Chondrocyte (in vitro differentiated cells): Measurements from ENCODE around the gene MTHFS. TPM values are rescaled to one million over a fixed set of nuclear protein-coding genes. Genes with fewer than 3 reads are reported as not detected.
"Not testable (repeated sequence)": the region's sequence is repeated elsewhere in the genome, so short reads cannot be mapped to it uniquely, and the experiment has no call there.

Experiments used
- DNase-seq: peaks from one replicate; pipeline ENCODE4 v3.0.0; 2021; ENCODE audit warnings: mixed read lengths, low spot score
- H3K27ac Mint-ChIP-seq: one replicate; pipeline ENCODE4 v1.8.0; 2021; ENCODE audit warnings: mild to moderate bottlenecking, moderate library complexity, mixed read lengths; ENCODE audit not compliant: unreplicated experiment
- H3K27me3 Mint-ChIP-seq: 2 replicates; pipeline ENCODE4 v1.8.0; 2021; ENCODE audit warnings: low read depth, mixed read lengths
- H3K36me3 Mint-ChIP-seq: 2 replicates; pipeline ENCODE4 v1.8.0; 2021; ENCODE audit warnings: low read depth, mixed read lengths
- H3K4me1 Mint-ChIP-seq: 2 replicates; pipeline ENCODE4 v1.8.0; 2021; ENCODE audit warnings: low read depth, mild to moderate bottlenecking, mixed read lengths
- H3K4me3 Mint-ChIP-seq: one replicate; pipeline ENCODE4 v1.8.0; 2021; ENCODE audit warnings: mild to moderate bottlenecking, moderate library complexity, mixed read lengths; ENCODE audit not compliant: unreplicated experiment
- H3K9me3 Mint-ChIP-seq: 2 replicates; pipeline ENCODE4 v1.8.0; 2021; ENCODE audit warnings: low read depth, mixed read lengths
- total RNA-seq: library from RNA; stranded (reverse); gene quantifications from 3 replicates; pipeline ENCODE4 v1.2.1, GENCODE V29; 2021
- TF ChIP-seq, protein P1 (sequence below): fragments of 200-600 bp; sonication (generic); IDR thresholded peaks from 2 replicates; pipeline ENCODE4 v1.5.0; 2021; ENCODE audit warnings: antibody characterized with exemption, mild to moderate bottlenecking, moderate library complexity

The MTHFS gene
- total RNA-seq, 1 donor from 2014 or later, result 12.9 TPM

DNA sequence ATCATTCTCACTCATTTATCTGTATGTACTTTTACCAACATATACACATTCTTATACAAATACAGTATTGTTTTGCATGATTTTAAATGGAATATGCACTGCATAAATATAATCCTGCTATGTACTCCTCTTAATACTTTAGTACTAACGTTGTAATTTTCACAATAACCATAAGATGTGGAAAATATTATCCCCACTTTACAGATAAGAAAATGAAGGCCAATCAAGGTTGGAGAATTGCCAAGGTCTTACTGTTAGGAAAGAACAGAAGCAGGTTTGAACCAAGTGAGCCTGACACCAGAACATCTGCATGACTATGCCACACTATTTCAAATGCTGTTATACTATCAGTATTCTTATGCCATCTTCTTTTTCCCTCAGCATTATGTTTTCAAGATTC is 41.3 kb upstream of the MTHFS start:
- DNase-seq, result no peak
- no peak overlapping the region for H3K27ac Mint-ChIP-seq
- H3K9me3 Mint-ChIP-seq, result peaks cover 3% of the 10 kb centered on the region
- no peaks in the 10 kb centered on the region for H3K27me3 Mint-ChIP-seq
- TF ChIP-seq, protein P1, sequence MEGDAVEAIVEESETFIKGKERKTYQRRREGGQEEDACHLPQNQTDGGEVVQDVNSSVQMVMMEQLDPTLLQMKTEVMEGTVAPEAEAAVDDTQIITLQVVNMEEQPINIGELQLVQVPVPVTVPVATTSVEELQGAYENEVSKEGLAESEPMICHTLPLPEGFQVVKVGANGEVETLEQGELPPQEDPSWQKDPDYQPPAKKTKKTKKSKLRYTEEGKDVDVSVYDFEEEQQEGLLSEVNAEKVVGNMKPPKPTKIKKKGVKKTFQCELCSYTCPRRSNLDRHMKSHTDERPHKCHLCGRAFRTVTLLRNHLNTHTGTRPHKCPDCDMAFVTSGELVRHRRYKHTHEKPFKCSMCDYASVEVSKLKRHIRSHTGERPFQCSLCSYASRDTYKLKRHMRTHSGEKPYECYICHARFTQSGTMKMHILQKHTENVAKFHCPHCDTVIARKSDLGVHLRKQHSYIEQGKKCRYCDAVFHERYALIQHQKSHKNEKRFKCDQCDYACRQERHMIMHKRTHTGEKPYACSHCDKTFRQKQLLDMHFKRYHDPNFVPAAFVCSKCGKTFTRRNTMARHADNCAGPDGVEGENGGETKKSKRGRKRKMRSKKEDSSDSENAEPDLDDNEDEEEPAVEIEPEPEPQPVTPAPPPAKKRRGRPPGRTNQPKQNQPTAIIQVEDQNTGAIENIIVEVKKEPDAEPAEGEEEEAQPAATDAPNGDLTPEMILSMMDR, result no peak
- H3K36me3 Mint-ChIP-seq, result no peaks in the 10 kb centered on the region
- H3K4me3 Mint-ChIP-seq, result no peak overlapping the region
- H3K4me1 Mint-ChIP-seq, result peaks cover 15% of the 10 kb centered on the region

DNA sequence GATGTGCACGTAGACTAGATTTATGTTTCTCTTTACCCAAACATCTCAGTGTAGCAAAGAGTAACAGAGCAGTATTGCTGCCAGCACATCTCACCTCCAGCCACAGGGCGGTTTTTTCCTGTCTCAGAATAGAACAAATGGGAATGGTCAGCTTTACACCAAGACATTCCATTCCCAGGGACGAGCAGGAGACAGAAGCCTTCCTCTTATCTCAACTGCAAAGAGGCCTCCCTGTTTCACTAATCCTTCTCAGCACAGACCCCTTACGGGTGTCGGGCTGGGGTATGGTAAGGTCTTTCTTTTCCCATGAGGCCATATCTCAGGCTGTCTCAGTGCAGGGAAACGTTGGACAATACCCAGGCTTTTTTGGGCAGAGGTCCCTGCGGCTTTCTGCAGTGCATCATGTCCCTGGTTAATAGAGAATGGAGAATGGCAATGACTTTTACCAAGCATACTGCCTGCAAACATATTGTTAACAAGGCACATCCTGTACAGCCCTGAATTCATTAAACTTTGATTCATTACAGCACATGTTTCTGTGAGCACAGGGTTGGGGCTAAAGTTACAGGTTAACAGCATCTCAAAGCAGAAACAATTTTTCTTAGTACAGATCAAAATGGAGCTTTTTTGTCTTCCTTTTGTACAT is 38.9 kb upstream of the MTHFS start:
- H3K27me3 Mint-ChIP-seq, H3K27ac Mint-ChIP-seq, H3K9me3 Mint-ChIP-seq, DNase-seq, H3K4me1 Mint-ChIP-seq, H3K36me3 Mint-ChIP-seq, H3K4me3 Mint-ChIP-seq: not testable (repeated sequence)

- no peaks in the 10 kb centered on the region for H3K4me1 Mint-ChIP-seq
- H3K9me3 Mint-ChIP-seq, result no peaks in the 10 kb centered on the region
- no peak overlapping the region for H3K27ac Mint-ChIP-seq
- no peaks in the 10 kb centered on the region for H3K36me3 Mint-ChIP-seq
- TF ChIP-seq, protein P1, result no peak
- no peak for DNase-seq
- H3K4me3 Mint-ChIP-seq, result no peak overlapping the region
- H3K27me3 Mint-ChIP-seq, result no peaks in the 10 kb centered on the region
Observed at GRCh38 chr15:79933231-79933630, 36.4 kb upstream of the MTHFS start.

DNA sequence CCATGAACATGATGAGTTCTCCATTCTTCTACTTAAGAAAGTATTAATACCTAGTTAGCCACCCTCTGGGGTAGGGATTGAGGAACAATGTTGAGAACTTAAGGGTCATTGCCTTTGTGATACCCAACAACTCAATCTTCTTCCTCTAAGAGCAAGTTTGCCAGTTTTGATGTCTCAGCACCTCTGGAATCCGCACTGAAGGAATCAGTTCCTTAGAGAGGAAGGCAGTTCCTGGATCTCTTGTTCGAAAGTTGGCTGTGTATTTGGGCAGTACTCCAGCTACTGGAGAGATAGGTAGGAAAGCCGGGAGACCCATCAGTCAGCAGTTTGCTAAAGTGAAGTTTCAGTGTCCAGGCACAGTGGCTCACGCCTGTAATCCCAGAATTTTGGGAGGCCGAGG is 35.6 kb upstream of the MTHFS start:
- Mint-ChIP-seq H3K4me3 (no peak overlapping the region), H3K36me3 (no peaks in the 10 kb centered on the region), H3K27me3 (no peaks in the 10 kb centered on the region), H3K4me1 (no peaks in the 10 kb centered on the region), H3K9me3 (no peaks in the 10 kb centered on the region), H3K27ac (no peak overlapping the region)
- DNase-seq, result no peak
- TF ChIP-seq, protein P1, result no peak

DNA sequence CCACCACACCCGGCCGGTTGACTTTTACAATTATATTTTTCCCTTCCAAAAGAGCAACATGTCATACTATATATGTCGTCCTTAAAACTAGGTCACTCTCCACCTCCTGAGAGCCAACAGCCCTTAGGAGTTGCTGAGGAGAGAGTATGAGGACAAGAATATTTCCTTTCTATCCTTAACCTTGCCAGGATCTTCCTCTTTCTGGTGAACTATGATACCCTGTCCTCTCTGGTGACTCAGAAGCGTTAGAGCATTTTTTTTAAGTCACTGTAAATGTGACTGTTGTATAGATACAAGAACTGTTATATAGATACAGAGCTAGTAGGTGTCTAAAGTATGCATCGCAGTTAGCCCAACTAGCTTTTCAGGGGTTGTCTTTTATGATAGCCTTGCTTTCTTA is 33.7 kb upstream of the MTHFS start:
- H3K4me1 Mint-ChIP-seq, result no peaks in the 10 kb centered on the region
- no peaks in the 10 kb centered on the region for H3K36me3 Mint-ChIP-seq
- TF ChIP-seq, protein P1, result no peak
- H3K27me3 Mint-ChIP-seq, result no peaks in the 10 kb centered on the region
- DNase-seq, result no peak
- H3K4me3 Mint-ChIP-seq, result no peak overlapping the region
- H3K27ac Mint-ChIP-seq, result no peak overlapping the region
- H3K9me3 Mint-ChIP-seq, result no peaks in the 10 kb centered on the region

- TF ChIP-seq, protein P1, result no peak
- DNase-seq, result no peak
- Mint-ChIP-seq H3K27ac (no peak overlapping the region), H3K4me3 (no peak overlapping the region), H3K4me1 (no peaks in the 10 kb centered on the region), H3K36me3 (no peaks in the 10 kb centered on the region), H3K27me3 (no peaks in the 10 kb centered on the region), H3K9me3 (no peaks in the 10 kb centered on the region)
Observed at GRCh38 chr15:79929412-79929811, 32.6 kb upstream of the MTHFS start.

DNA sequence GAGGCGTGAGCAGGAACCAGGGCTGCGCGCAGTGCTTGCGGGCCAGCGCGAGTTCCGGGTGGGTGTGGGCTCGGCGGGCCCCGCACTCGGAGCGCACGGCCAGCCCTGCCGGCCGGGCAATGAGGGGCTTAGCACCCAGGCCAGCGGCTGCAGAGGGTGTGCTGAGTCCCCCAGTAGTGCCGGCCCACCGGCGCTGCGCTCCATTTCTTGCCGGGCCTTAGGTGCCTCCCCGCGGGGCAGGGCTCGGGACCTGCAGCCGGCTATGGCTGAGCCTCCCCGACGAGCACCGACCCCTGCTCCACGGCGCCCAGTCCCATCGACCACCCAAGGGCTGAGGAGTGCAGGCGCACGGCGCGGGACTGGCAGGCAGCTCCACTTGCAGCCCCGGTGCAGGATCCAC is 29.3 kb upstream of the MTHFS start:
- H3K9me3 Mint-ChIP-seq, DNase-seq, H3K27me3 Mint-ChIP-seq, H3K27ac Mint-ChIP-seq, H3K36me3 Mint-ChIP-seq, H3K4me3 Mint-ChIP-seq: not testable (repeated sequence)
- H3K4me1 Mint-ChIP-seq, result peaks cover 21% of the 10 kb centered on the region
